Caco-2 (cell line): ENCODE data around the gene TNRC6C. TPM values are rescaled to one million over a fixed set of nuclear protein-coding genes. Genes with fewer than 3 reads are reported as not detected.

ENCODE experiments used
- BruUV-seq: library from RNA; stranded (reverse); fragments of 400-500 nt; replicated peaks from 2 replicates; lab custom pipeline; 2021; lab: Mats Ljungman, UMichigan
- CTCF ChIA-PET: fragments of 300-600 bp; sonication (Branson Sonifier 250); formaldehyde crosslinking; loops from one replicate; lab custom pipeline; 2022; ENCODE audit warnings: antibody characterized with exemption; lab: Charles Lee
- POLR2A ChIA-PET: fragments of 300-600 bp; sonication (Branson Sonifier 250); formaldehyde crosslinking; loops from one replicate; lab custom pipeline; 2022; ENCODE audit warnings: antibody characterized with exemption; lab: Charles Lee
- DNase-seq, 2 experiments: peaks; one replicate each; pipeline versions ENCODE4 v3.0.0 to v3.0.0-alpha.2; 2020 to 2022
- H3K27me3 ChIP-seq: replicated peaks from 2 replicates; pipeline ENCODE4 v1.6.0; 2011; ENCODE audit warnings: low read length; ENCODE audit not compliant: control insufficient read depth, insufficient read depth
- H3K36me3 ChIP-seq: 2 replicates; pipeline ENCODE4 v1.5.1; 2011; ENCODE audit warnings: low read length; ENCODE audit not compliant: control insufficient read depth, insufficient read depth
- H3K4me1 ChIP-seq: fragments of 250-450 bp; sonication (Bioruptor Pico); 2 replicates; pipeline ENCODE4 v1.5.1; 2020; ENCODE audit warnings: mild to moderate bottlenecking
- H3K4me3 ChIP-seq: 2 replicates; pipeline ENCODE4 v1.5.1; 2011; ENCODE audit warnings: low read depth, mild to moderate bottlenecking, control low read depth, low read length
- H3K9me3 ChIP-seq: fragments of 250-450 bp; sonication (Bioruptor Pico); 2 replicates; pipeline ENCODE4 v1.5.1; 2020; ENCODE audit warnings: mild to moderate bottlenecking, moderate library complexity
- H3K27ac Mint-ChIP-seq: one replicate; pipeline ENCODE4 v1.8.0; 2022; ENCODE audit warnings: mixed read lengths; ENCODE audit not compliant: unreplicated experiment
- H3K27me3 Mint-ChIP-seq: one replicate; pipeline ENCODE4 v1.8.0; 2022; ENCODE audit warnings: mixed read lengths; ENCODE audit not compliant: insufficient read depth, unreplicated experiment
- H3K36me3 Mint-ChIP-seq: one replicate; pipeline ENCODE4 v1.8.0; 2022; ENCODE audit warnings: mild to moderate bottlenecking, mixed read lengths; ENCODE audit not compliant: insufficient read depth, unreplicated experiment
- H3K4me1 Mint-ChIP-seq: one replicate; pipeline ENCODE4 v1.8.0; 2022; ENCODE audit warnings: low read depth, mixed read lengths; ENCODE audit not compliant: unreplicated experiment
- H3K4me3 Mint-ChIP-seq: one replicate; pipeline ENCODE4 v1.8.0; 2022; ENCODE audit warnings: mild to moderate bottlenecking, moderate library complexity, mixed read lengths; ENCODE audit not compliant: unreplicated experiment
- H3K9me3 Mint-ChIP-seq: one replicate; pipeline ENCODE4 v1.8.0; 2022; ENCODE audit warnings: mixed read lengths; ENCODE audit not compliant: unreplicated experiment
- intact Hi-C: fragments of 100-400 bp; cut with micrococcal nuclease; formaldehyde crosslinking; loops from one replicate; pipeline ENCODE4 v1.10.0; 2022; ENCODE audit not compliant: unreplicated experiment
- total RNA-seq: library from RNA; stranded (reverse); gene quantifications from 2 replicates; pipeline ENCODE4 v1.2.3, GENCODE V29; 2022
- TF ChIP-seq, protein P1 (sequence below), 2 experiments: fragments of 200-600 bp in 1 of 2; IDR thresholded peaks; 1 replicate in 1 of 2; 2 replicates in 1 of 2; pipeline versions ENCODE4 v1.5.1 to v1.8.0; 2011 to 2022; ENCODE audit warnings: antibody characterized with exemption in 1 of 2, control low read depth in 1 of 2, inconsistent platforms in 1 of 2, low read depth in 1 of 2, low read length in 1 of 2, mild to moderate bottlenecking in 1 of 2, moderate library complexity in 1 of 2; ENCODE audit not compliant: insufficient read depth in 1 of 2, severe bottlenecking in 1 of 2, unreplicated experiment in 1 of 2

Gene TNRC6C
- total RNA-seq, 1 experiment from 2014 or later: 17.9 TPM

DNA sequence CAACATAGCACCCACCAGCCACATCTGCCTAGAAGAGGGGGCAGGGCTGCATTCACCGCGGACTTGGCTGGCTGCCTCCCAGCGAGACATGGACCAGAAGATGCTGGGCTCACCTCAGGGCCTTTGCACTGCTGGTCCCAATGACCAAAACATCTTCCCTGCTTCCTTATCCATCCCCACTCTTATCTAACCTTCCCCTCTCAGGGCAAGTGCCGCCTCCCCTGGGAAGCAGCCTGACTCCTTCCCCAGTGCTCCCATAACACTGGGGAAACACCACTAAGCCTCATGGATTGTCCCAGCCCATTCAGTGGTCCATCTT is 164.4 kb downstream of the TNRC6C start:
- Histone ChIP-seq H3K27me3 (no peaks in the 10 kb centered on the region), H3K9me3 (no peaks in the 10 kb centered on the region), H3K4me3 (no peak overlapping the region), H3K4me1 (peaks cover 14% of the 10 kb centered on the region), H3K36me3 (peaks cover 5% of the 10 kb centered on the region; the same call in 1 of the 2 replicates)
- BruUV-seq: no TSS peak
- intact Hi-C loops: no loop called here
- Mint-ChIP-seq H3K27ac (no peak overlapping the region), H3K27me3 (no peaks in the 10 kb centered on the region), H3K4me1 (no peaks in the 10 kb centered on the region), H3K9me3 (no peaks in the 10 kb centered on the region), H3K36me3 (peaks cover 22% of the 10 kb centered on the region), H3K4me3 (no peak overlapping the region)
- ChIA-PET POLR2A (no interaction called here), CTCF (no interaction called here)
- DNase-seq: no peak
- TF ChIP-seq, protein P1, sequence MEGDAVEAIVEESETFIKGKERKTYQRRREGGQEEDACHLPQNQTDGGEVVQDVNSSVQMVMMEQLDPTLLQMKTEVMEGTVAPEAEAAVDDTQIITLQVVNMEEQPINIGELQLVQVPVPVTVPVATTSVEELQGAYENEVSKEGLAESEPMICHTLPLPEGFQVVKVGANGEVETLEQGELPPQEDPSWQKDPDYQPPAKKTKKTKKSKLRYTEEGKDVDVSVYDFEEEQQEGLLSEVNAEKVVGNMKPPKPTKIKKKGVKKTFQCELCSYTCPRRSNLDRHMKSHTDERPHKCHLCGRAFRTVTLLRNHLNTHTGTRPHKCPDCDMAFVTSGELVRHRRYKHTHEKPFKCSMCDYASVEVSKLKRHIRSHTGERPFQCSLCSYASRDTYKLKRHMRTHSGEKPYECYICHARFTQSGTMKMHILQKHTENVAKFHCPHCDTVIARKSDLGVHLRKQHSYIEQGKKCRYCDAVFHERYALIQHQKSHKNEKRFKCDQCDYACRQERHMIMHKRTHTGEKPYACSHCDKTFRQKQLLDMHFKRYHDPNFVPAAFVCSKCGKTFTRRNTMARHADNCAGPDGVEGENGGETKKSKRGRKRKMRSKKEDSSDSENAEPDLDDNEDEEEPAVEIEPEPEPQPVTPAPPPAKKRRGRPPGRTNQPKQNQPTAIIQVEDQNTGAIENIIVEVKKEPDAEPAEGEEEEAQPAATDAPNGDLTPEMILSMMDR (IDR thresholded peaks at IDR 0.05; ENCODE audit: insufficient read depth in 1 of 2, low read depth in 1 of 2, low read length in 1 of 2, severe bottlenecking in 1 of 2, unreplicated experiment in 1 of 2): no peak

DNA sequence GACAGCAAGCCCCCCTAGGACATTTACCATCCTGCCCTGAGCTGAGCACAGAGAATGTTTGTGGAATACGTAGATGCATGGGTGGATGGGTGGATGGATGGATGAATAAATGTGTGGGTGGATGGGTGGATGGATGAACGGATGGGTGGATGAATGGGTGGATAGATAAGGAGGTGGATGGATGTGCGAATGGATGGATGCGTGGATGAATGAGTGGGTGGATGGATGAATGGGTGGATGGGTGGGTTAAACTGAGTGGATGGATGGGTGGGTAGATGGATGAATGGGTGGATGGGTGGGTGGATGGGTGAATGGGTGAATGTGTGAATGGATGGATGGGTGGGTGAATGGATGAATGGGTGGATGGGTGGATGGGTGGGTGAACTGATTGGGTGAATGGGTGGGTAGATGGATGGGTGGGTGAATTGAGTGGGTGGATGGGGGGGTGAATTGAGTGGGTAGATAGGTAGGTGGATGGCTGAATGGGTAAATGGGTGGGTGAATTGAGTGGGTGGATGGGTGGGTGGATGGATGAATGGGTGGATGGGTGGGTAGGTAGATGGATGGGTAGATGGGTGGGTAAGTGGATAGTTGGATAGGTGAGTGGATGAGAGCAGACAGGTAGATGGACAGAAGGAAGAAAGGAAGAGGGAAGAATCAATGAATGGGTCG is 164.9 kb downstream of the TNRC6C start:
- TF ChIP-seq, protein P1 (IDR thresholded peaks at IDR 0.05; ENCODE audit: insufficient read depth in 1 of 2, low read depth in 1 of 2, low read length in 1 of 2, severe bottlenecking in 1 of 2, unreplicated experiment in 1 of 2): no peak
- no peak overlapping the region for H3K27ac Mint-ChIP-seq
- no peak for DNase-seq
- BruUV-seq: no TSS peak
- Histone ChIP-seq H3K36me3 (peaks cover 5% of the 10 kb centered on the region; the same call in 1 of the 2 replicates), H3K9me3 (no peaks in the 10 kb centered on the region), H3K27me3 (no peaks in the 10 kb centered on the region), H3K4me3 (no peak overlapping the region), H3K4me1 (peaks cover 14% of the 10 kb centered on the region)
- H3K4me1 Mint-ChIP-seq: no peaks in the 10 kb centered on the region
- intact Hi-C loops: no loop called here
- no peaks in the 10 kb centered on the region for H3K27me3 Mint-ChIP-seq
- no peak overlapping the region for H3K4me3 Mint-ChIP-seq
- H3K36me3 Mint-ChIP-seq: peaks cover 22% of the 10 kb centered on the region
- ChIA-PET CTCF (no interaction called here), POLR2A (no interaction called here)
- H3K9me3 Mint-ChIP-seq: no peaks in the 10 kb centered on the region

DNA sequence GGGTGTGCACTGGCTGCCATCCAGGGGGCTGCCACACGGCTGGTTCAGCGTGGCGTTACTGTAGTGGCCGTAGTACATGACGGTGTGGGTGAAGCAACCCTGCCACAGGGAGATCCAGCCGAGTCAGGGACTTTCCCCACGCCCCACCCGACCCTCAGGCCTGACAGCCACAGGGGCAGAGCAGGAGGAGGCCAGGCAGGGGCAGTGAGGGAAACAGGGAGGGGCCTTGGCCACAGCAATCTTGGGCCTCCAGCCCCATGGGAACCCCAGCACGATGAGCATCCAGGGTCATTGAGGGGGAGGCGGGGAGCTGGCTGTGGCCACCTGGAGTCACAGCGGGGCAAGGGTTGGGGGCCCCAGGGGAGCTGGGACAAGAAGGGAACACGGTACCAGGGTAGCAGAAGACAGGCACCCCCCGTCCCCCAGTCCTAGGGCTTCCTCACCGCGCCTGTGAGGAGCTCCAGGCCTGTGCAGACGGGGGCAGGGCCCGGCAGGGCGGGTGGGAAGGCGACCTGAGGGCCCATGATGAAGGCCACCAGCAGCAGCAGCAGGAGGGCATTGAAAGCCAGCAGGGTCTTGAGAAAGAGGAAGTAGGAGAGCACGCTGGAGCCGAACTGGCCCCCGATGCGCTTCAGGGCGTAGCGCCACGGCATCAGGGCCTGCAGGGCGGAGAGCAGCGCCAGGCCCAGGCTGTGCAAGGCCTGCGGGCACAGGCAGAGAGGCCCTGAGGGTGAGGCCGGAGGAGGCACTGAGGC is 165.8 kb downstream of the TNRC6C start:
- Histone ChIP-seq H3K4me1 (peaks cover 15% of the 10 kb centered on the region), H3K27me3 (no peaks in the 10 kb centered on the region), H3K9me3 (no peaks in the 10 kb centered on the region), H3K36me3 (peaks cover 3% of the 10 kb centered on the region; the same call in 1 of the 2 replicates), H3K4me3 (no peak overlapping the region)
- CTCF ChIA-PET: no interaction called here
- peaks cover 3% of the 10 kb centered on the region for H3K4me1 Mint-ChIP-seq
- H3K9me3 Mint-ChIP-seq: no peaks in the 10 kb centered on the region
- BruUV-seq: no TSS peak
- TF ChIP-seq, protein P1 (IDR thresholded peaks at IDR 0.05; ENCODE audit: insufficient read depth in 1 of 2, low read depth in 1 of 2, low read length in 1 of 2, severe bottlenecking in 1 of 2, unreplicated experiment in 1 of 2): no peak
- H3K4me3 Mint-ChIP-seq: no peak overlapping the region
- intact Hi-C loops: no loop called here
- DNase-seq: no peak
- H3K27ac Mint-ChIP-seq: no peak overlapping the region
- H3K36me3 Mint-ChIP-seq: peaks cover 30% of the 10 kb centered on the region
- POLR2A ChIA-PET: no interaction called here
- no peaks in the 10 kb centered on the region for H3K27me3 Mint-ChIP-seq
